GM18502 (cell line): ENCODE results near the gene RNASE1.
A peak's percentile ranks its signal among the peaks of the same experiment; 100 is the strongest.

ENCODE experiments used
- ATAC-seq: cut with Tn5 transposase; IDR thresholded peaks from one replicate; pipeline ENCODE4 v1.9.1; 2021; ENCODE audit warnings: mild to moderate bottlenecking; ENCODE audit not compliant: unreplicated experiment, poor library complexity

The RNASE1 gene

DNA sequence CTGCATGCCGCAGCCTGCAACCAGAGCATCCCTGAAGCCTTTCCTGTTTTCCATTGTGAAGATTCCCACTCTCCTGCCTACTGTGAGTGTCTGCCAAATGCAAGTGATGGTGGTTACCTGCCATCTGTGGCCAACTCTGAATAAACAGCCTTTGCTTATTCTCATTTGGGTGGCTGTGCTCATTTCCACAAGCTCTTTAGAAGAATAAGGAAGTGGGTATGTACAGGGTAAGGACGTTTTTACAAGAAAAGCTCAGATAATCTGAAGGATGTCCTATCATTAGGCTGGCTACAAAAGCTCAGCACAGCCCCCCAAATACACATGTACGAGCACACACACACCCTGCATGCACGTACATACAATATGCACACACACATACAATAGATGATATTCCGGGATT lies 7.3 kb upstream of the RNASE1 start:
- ATAC-seq = no peak

DNA sequence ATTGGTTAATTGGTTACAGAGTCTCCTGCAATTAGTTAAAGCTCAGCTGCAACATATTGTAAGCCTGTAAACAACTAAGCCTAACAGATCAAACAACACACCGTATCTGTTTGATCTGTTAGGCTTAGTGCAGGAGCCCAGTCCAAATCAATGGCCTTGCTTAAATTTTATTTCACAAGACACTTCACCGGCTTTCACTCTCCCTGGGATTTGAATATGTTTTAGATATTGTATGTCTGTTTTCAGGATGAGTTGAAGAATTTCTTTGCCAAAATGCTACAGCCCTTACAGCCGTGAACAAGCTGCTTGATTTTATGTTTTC lies 5.5 kb upstream of the RNASE1 start:
- ATAC-seq = no peak

DNA sequence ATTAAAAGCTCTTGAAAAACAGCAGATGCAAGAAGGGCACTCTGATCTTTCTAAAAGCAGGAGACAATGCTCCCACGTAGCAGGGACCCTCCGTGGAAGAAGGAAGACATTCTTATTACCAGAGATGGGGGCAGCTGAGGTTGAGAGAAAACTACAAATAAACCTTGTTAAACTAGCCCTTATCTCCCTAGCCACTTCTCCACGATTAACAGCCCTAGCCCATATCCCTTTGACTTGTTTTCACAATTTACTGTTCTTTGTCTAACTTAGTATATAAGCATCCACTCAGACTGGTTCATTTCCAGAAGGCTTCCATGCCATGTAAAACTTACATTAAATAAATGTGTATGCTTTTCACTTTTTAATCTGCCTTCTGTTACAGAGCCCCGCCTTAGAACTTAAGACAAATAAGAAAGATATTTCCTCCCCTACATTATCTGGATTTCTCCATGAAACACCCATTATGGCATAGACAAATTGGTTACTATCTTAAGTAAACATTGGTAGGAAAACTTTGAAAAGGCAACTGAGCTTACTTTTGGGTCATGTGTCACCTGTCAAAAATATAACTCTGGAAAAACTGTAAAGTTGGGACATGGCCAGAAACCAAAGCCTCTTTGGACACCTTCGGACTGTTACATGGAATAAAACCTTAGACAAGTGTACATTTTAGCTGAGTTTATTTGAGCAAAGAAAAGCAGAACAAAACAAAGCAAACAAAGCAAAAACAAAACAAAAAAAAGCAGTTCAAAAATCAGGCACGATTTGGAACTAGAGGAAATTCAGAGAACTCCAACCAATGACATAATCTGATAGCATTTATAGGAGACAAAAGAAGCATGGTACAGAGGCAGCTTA lies 4.9 kb upstream of the RNASE1 start:
- ATAC-seq = no peak

DNA sequence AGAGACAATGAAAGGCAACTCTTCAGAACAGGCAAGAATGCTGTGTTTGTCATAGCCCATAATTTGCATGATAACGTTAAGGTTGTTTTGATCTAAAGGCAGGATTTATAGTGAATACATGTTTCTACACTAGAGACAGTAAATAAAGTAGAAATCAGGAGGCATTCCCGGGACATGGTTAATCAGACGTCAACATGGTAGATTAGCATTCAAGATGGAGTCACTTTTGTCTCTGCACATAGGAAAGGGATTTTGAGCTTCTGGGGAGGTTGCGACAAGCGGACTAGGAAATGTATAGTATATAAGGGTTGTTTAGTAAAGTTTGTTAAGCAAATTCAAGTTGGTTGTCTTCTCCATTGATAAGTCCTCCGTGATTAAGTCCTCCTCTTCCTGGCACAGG lies 2.8 kb upstream of the RNASE1 start:
- ATAC-seq = no peak

DNA sequence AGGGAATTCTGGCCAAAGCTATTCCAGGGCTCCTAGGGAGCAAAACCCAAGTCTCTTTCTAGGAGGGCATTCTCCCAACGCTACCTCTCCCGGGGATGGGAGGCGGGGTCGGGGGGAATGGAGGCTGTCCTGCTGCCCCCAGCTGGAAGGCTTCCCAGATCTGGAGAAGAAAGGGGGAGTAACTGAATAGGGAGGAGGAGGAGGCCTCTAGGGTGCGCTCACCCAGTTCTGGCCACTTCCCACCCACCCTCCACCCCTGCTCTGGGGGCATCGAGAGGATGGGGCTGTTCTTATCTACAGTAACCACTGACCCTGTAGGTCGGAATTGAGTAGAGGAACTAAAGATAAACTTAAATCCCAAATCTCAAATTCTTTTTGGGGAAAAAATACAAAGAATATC lies 579 bp upstream of the RNASE1 start:
- no peak for ATAC-seq

DNA sequence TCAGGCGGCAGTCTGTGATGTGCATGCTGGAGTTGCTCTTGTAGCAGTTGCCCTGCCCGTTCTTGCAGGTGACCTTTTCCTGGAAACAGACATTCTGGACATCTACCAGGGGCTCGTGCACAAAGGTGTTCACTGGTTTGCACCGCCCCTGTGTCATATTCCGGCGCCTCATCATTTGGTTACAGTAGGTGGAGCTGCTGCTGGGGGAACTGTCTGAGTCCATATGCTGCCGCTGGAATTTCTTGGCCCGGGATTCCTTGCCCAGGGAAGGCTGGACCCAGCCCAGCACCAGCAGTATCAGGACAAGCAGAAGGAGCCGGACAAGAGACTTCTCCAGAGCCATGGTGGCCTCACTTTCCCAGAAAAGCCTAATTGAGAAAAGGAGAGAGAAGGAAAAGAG lies 918 bp downstream of the RNASE1 start:
- no peak for ATAC-seq

DNA sequence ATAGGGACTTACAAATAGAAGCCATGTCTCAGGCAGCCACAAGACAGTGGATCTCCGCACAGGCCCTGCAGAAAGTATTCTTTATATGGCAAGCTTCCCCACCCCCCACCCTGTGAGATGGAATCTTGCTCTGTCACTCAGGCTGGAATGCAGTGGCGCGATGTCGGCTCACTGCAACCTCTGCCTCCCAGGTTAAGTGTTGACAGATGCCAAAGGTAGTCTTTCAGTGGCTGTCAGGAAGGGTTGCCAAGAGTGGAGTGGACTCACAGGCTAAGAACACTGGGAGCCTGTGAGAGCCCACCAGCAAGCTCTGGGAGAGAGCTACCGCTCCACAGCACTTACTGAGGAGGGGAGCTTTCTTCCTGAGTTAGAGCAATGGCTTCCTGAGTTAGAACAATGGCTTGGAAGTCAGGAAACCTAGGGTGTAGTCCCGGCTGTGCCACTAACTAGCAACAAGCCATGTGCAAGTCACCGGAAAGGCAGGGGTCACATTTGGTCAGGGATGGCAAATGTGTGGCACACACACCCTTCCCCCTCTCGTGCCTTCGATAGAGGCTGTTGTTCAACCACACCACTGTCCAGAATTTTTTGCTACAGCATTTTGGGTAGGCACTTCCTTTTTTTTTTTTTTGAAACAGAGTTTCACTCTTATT lies 2.6 kb downstream of the RNASE1 start:
- no peak for ATAC-seq

DNA sequence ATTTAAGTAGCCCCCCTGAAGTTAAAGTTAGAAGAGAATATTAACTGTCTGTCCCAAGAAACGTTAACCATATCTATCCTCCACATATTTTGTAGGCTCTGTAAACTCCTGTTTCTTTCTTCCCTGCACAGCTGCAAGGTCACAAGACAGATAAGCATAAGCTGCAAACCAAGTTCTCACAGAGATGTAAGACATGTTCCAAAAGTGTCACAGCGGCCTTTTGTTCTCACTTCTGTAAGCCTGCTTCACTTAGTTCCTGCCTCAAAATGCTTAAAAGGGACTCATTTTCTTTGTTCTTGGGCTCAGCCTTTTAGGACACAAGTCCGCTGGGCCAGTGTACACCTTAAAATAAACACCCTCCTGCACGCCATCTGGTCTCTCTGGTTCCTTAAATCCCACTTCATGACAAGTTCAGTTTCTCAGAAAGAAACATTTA lies 3.2 kb downstream of the RNASE1 start:
- ATAC-seq = no peak

DNA sequence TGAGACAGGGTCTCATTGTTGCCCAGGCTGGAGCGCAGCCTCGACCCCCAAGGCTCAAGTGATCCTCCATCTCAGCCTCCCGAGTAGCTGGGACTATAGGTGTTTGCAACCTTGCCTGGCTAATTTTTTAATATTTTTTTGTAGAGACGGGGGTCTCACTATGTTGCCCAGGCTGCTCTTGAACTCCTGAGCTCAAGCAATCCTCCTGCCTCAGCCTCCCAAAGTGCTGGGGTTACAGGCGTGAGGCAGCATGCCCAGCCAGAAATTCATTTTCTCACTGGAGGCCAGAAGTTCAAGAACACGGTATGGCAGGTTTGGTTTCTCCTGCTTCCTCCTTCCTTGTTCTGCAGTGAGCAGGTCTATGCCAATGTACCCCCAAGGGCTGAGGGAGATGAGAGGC lies 3.7 kb downstream of the RNASE1 start:
- no peak for ATAC-seq

DNA sequence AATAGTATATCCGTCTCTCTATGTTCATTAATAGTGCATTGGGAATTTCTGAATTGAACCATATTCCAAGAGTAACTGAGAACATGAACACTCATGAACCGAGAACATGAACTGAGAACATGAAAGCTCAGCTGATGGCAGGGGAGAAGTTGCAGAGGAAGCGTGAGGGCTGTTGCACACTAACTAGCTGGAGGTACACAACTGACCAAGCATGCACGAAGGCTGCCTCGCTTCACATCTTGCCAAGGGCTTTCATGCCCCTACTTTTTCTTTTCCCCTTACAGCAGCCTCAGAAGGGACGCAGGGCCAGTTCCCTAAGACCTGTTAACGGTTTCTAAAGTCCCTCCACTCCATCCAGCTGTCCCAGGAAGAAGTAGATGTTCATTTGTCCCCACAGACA lies 4.3 kb downstream of the RNASE1 start:
- ATAC-seq = peak; percentile 62

DNA sequence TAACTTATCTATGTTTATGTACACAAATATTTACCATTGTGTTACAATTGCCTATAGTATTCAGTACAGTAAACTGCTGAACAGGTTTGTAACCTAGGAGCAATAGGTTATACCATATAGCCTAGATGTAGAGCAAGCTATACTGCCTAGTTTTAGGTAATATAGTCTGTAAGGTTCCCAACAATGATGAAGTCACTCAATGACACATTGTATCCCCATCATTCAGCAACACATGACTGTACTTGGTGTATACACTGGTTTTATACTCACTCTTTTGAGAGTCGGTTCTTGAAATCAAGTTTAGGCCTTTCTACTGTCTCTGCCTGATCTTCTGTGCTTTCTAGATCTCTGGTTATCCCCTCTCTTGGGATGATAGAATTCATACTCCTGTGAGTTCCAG lies 5.5 kb downstream of the RNASE1 start:
- no peak for ATAC-seq

DNA sequence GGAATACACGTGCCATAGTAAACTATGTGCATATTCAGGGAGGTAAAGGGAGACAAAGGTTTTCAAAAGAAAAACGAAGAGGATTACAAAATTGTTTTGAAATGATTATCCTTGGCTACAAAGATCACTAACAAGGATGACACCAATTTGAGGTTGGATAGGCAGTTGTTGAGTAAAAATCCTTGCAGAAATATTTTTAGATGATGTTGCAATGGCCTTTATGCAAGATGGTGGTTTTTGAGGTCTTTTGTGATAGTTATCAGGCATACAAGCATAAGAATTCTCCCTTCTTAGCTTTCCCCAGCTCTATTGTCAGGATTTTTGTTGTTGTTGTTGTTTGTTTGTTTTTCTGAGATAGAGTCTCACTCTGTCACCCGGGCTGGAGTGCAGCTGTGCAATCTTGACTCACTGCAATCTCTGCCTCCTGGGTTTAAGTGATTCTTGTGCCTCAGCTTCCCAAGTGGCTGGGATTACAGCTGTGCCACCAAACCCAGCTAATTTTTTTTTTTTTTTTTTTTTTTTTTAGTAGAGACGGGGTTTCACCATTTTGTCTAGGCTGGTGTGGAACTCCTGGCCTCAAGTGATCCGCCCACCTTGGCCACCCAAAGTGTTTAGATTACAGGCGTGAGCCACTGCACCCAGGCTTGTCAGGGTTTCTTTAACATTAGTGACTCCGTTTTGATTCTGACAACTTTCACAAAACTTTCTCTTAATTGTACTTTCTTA lies 7.8 kb downstream of the RNASE1 start:
- no peak for ATAC-seq

DNA sequence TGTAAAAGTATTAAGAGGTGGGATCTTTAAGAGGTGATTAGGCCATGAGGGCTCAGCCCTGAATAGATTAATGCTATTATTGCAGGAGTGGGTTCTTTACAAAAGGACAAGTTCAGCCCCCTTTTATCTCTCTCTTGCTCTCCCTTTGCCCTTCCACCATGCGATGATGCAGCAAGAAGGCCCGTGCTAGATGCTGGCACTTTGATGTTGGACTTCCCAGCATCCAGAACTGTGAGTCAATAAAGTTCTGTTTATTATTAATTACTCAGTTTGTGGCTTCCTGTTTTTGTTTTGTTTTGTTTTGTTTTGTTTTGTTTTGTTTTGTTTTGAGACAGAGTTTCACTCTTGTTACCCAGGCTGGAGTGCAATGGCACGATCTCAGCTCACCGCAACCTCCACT lies 10.1 kb downstream of the RNASE1 start:
- ATAC-seq = no peak

DNA sequence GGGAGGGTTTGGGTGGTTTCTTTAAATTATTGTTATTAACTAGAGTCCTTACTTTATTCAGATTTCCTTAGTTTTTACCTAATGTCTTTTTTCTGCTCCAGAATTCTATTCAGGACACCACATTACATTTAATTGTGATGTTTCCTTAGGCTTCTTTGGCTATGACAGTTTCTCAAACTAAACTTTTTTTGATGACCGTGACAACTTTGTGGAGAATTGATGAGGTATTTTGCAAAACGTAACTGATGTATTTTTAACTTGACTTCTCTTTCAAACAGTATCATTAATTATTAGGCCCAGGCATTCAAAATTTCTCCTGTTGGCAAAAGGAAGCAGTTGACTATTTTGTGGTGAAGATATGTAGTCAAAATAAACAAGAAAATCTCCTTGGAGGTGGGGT lies 11.0 kb downstream of the RNASE1 start:
- ATAC-seq = no peak

DNA sequence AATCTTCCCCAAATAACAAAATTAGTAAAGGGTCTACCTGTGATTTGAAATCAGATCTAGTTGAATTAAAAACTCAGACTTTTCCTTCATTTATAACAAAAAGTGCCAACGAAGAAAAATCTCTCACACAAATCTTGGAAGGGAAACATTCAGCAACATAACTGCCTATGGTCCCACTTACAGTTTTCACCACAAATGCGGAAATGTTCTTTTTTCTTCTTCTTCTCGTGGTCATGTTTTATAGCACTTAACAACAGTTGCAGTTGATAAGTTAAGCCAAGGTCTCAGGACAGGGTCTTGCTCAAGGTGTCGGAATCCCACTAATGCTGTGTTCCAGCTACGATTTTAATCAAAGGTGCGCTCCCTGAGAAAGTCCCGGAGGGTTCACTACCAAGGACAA lies 11.5 kb downstream of the RNASE1 start:
- no peak for ATAC-seq

DNA sequence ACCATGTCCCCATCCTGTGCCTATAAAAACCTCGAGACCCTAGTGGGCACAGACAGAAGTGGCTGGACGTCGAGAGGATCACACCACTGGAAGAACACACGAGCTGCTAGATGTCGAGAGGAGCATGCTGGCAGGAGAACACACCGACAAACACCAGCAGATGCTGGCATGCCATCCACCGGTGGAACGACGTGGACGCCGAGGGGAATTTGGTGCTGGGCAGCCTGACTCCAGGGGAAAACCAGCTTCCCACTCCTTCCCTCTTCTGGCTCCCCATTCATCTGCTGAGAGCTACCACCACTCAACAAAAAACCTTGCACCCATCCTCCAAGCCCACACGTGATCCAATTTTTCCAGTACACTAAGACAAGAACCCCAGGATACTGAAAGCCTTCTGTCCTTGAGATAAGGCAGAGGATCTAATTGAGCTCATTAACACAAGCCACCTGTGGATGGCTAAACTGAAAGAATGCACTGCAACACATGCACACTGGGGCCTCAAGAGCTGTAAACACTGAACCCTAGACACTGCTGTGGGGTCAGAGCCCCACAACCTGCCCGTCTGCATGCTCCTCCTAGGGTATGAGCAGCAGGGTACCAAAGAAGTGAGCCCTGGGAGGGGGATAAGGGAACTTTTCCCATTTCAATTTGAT lies 12.1 kb downstream of the RNASE1 start:
- ATAC-seq = no peak

DNA sequence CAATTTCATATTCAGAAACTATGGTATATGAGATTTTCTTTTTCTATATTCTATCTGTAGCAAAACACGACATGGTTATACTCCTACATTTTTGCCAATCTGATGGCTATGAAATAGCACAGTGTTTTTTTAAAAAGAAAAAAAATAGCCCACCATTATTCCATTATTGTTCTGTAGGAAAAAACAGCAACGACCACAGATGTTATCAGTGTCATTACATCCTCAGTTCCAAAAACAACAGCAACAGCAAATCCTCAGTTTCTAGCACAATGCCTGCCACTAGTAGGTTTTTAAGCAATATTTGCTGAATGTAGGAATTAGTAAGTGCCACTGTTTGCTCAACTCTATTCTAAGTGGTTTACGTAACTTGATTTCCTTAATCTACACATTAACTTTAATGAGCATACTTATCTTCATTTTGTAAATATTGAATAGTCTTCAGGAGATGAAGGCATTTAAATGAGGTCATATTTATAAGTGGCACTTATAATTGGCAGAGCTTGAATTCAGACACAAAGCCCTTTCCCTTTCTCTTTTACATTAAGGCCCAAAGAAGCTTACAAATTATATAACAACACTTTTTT lies 13.3 kb downstream of the RNASE1 start:
- ATAC-seq = no peak

DNA sequence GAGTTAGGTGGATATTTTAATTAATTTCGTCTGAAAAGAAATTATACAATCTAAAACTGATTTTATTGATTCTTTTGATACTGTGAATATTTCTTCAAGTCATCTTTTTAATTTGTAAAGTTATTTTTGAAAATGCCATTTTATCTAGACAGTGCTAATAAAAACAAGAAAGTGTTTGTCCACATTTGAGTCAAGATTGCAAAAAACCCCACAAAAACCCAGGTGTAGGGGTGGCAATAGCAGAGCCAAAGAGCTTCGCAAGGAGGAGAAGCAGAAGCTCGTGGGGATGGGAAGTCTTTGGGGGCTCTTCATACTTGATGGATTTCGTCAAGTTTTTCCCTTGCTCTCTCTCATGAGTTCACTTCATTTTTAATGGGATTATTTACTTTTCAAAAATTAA lies 15.6 kb downstream of the RNASE1 start:
- no peak for ATAC-seq

DNA sequence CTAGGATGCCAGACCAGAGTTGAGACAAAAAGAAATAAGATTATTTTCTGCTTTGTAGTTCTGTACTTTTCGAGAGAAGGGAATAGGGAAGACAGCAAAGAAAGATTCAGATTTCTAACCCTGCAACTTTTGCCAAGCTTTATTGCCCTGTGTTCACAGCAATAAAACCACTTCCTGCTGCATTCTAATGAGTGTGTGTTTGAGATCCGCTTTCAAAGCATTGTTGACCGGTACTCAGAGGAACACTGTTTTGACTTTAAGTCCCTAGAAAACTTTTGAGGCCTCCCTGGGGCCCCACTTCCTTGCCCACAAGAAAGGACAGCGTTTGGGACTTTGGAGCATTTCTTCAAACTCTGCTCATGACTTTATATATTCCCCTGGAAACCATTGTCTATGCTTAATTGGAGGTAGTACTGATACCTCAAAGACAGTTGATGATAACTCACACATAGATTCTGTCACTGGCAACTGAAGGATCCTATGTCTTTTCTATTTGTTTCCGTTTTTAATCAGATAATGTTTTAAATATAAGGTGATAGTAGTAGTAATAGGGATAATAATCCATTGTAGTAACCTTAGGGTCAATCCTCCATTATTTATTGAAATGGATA lies 20.3 kb downstream of the RNASE1 start:
- ATAC-seq = peak; percentile 65

DNA sequence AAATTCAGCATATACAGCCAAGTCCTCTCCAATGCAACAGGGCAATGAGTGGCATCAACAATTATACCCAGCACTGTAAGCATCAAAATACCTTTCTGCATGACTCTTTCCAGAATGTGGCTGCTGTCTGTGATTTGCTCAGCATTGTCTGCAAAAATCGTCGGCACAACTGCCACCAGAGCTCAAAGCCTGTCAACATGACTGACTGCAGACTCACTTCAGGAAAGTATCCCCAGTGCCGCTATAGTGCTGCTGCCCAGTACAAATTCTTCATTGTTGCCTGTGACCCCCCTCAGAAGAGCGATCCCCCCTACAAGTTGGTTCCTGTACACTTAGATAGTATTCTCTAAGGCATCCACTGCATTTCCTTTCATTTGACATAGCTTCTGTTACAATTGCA lies 20.8 kb downstream of the RNASE1 start:
- ATAC-seq = no peak
